ENCODE data around the gene MOSPD3.

DNA sequence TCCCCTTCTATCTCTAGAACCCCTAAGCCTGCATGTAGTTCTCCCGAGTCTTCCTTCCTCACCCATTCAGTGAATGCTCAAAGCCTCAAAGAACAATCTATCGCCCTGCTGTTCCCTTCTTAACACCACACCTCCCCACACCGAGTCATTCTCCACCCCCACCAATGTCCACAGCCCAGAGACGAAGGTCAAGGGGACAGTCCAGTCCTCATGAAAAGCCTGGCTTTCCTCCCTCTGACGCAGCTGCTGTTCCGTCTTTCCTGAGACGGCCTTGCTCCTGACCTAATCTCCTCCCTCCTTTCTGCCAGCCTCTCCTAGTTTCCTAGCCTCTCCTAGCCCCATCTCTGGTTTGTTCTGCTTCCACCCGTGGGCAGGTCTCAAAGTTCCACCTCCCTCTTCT, 9.2 kb downstream of the MOSPD3 start:
- TF ChIP-seq POLR2A (IDR thresholded peaks at IDR 0.05) (no peak), EP300 (IDR thresholded peaks at IDR 0.05) (no peak), POLR2AphosphoS5 (IDR thresholded peaks at IDR 0.05) (no peak)
- TF ChIP-seq, protein P1, sequence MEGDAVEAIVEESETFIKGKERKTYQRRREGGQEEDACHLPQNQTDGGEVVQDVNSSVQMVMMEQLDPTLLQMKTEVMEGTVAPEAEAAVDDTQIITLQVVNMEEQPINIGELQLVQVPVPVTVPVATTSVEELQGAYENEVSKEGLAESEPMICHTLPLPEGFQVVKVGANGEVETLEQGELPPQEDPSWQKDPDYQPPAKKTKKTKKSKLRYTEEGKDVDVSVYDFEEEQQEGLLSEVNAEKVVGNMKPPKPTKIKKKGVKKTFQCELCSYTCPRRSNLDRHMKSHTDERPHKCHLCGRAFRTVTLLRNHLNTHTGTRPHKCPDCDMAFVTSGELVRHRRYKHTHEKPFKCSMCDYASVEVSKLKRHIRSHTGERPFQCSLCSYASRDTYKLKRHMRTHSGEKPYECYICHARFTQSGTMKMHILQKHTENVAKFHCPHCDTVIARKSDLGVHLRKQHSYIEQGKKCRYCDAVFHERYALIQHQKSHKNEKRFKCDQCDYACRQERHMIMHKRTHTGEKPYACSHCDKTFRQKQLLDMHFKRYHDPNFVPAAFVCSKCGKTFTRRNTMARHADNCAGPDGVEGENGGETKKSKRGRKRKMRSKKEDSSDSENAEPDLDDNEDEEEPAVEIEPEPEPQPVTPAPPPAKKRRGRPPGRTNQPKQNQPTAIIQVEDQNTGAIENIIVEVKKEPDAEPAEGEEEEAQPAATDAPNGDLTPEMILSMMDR (IDR thresholded peaks at IDR 0.05) = no peak

Measured in gastroesophageal sphincter (tissue), 3 donors.